ENCODE results near the gene TMEM132C. TPM values are rescaled to one million over a fixed set of nuclear protein-coding genes. Genes with fewer than 3 reads are reported as not detected.

TMEM132C gene
- total and polyA plus RNA-seq, 2 of the 4 experiments (the other 2 are of a cell fraction): not detected

DNA sequence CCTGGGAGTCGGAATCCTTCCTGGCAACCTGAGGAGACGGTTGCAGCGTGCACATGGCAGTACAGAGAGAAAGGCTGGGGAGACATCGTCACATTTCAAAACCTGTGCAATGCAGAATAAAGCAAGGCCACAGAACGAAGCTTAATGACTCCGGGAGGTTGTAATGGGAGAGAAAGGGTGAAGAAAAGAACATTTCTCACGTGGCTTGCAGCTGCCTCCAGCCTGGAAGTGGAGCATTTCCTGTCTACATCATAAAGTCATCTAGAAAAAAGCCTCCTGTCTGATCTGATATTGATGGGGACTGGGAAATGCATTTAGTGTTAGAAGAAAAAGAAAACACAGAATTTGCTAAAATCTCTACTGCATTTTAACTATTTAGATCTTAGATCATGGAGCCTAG lies 209.3 kb downstream of the TMEM132C start:
- no TSS peak for BruUV-seq (replicated peaks)
- H3K9me3 ChIP-seq (ENCODE audit: control insufficient read depth, insufficient read depth, low read length): peaks cover 38% of the 10 kb centered on the region
- H3K9ac ChIP-seq (ENCODE audit: low read depth, low read length): no peak overlapping the region
- no peak overlapping the region for H3K56ac ChIP-seq (ENCODE audit: extremely low read depth, insufficient read depth, low read length)
- no peak overlapping the region for H4K91ac ChIP-seq (ENCODE audit: insufficient read depth, low read depth, low read length)
- H4K5ac ChIP-seq (ENCODE audit: low read depth, low read length): no peak overlapping the region
- no peak overlapping the region for H3K4me3 ChIP-seq (ENCODE audit: insufficient read depth, low read depth, low read length)
- no peak overlapping the region for H2BK15ac ChIP-seq (ENCODE audit: low read depth, low read length)
- H3K23ac ChIP-seq (ENCODE audit: low read depth, low read length): no peak overlapping the region
- H4K8ac ChIP-seq (ENCODE audit: low read depth in 2 of 2, low read length in 2 of 2): no peak overlapping the region
- ChIA-PET POLR2A (ENCODE audit: unreplicated experiment) (no interaction called here), CTCF (no interaction called here)
- ATAC-seq (ENCODE audit: low read depth): no peak
- no peaks in the 10 kb centered on the region for H3K27me3 ChIP-seq (ENCODE audit: control insufficient read depth, insufficient read depth, low read length)
- no peak overlapping the region for H3K27ac ChIP-seq (ENCODE audit: insufficient read depth, low read length)
- no peak overlapping the region for H3K18ac ChIP-seq (ENCODE audit: low read depth, low read length)
- no peaks in the 10 kb centered on the region for H3K9me1 ChIP-seq (ENCODE audit: insufficient read depth, low read length)
- 36% methylated on average over 3 of the region's 7 CpGs; no CpG with 5 or more reads in 1 of the 2 experiments for WGBS, 2 experiments (ENCODE audit: extremely low coverage in 2 of 2, insufficient read length in 1 of 2)
- dilution Hi-C loops (cut with HindIII; ENCODE audit: low sequenced_read_pairs, unreplicated experiment) (no loop called here), in situ Hi-C loops (cut with MboI; ENCODE audit: low sequenced_read_pairs) (no loop called here), intact Hi-C loops (cut with micrococcal nuclease) (no loop called here)
- H3K4me2 ChIP-seq (ENCODE audit: low read depth, low read length): no peak overlapping the region
- no peaks in the 10 kb centered on the region for H3K79me1 ChIP-seq (ENCODE audit: low read depth in 1 of 2, low read length in 2 of 2)
- H3K36me3 ChIP-seq (ENCODE audit: control insufficient read depth, insufficient read depth, low read length): no peaks in the 10 kb centered on the region
- H4K20me1 ChIP-seq (ENCODE audit: insufficient read depth, low read length): no peaks in the 10 kb centered on the region
- H2BK120ac ChIP-seq (ENCODE audit: low read depth, low read length): no peak overlapping the region
- TF ChIP-seq CEBPB (IDR thresholded peaks at IDR 0.05; ENCODE audit: low read depth, low read length): no peak
- H2AK9ac ChIP-seq (replicated peaks; ENCODE audit: low read depth, low read length, poor library complexity): no peak overlapping the region
- no peak overlapping the region for H2BK5ac ChIP-seq (ENCODE audit: low read depth, low read length, poor library complexity, severe bottlenecking)
- no peak overlapping the region for H3K4ac ChIP-seq (ENCODE audit: low read depth, low read length)
- H3K14ac ChIP-seq (replicated peaks; ENCODE audit: low read depth, low read length): no peak overlapping the region
- no peak for DNase-seq
- no peak overlapping the region for H2AK5ac ChIP-seq (ENCODE audit: low read depth, low read length)
- H3K4me1 ChIP-seq (ENCODE audit: control insufficient read depth, insufficient read depth, low read length): no peaks in the 10 kb centered on the region
- H2BK20ac ChIP-seq (ENCODE audit: low read depth, low read length): no peak overlapping the region
- no peak overlapping the region for H2AFZ ChIP-seq (replicated peaks; ENCODE audit: low read length, poor library complexity)

Measured in IMR-90 (cell line).